Islet precursor cell (in vitro differentiated cells): ENCODE results near the gene SNTG2.

ENCODE experiments used
- DNase-seq: peaks from one replicate; pipeline ENCODE4 v3.0.0-alpha.2; 2018

The SNTG2 gene

GRCh38 chr2:1010415-1010930, 59.8 kb downstream of the SNTG2 start:
- no peak for DNase-seq

- no peak for DNase-seq
Measured at GRCh38 chr2:1011006-1011405, 60.4 kb downstream of the SNTG2 start.

- DNase-seq: no peak
Measured at GRCh38 chr2:1011985-1012384, 61.3 kb downstream of the SNTG2 start.

- no peak for DNase-seq
Measured at GRCh38 chr2:1014802-1015201, 64.2 kb downstream of the SNTG2 start.

GRCh38 chr2:1016500-1016899, 65.9 kb downstream of the SNTG2 start:
- no peak for DNase-seq

GRCh38 chr2:1017827-1018226, 67.2 kb downstream of the SNTG2 start:
- DNase-seq: no peak

GRCh38 chr2:1020206-1020605, 69.6 kb downstream of the SNTG2 start:
- no peak for DNase-seq

- no peak for DNase-seq
Measured at GRCh38 chr2:1022178-1022577, 71.5 kb downstream of the SNTG2 start.

GRCh38 chr2:1024981-1025380, 74.3 kb downstream of the SNTG2 start:
- DNase-seq: no peak

- no peak for DNase-seq
Measured at GRCh38 chr2:1026141-1026540, 75.5 kb downstream of the SNTG2 start.

GRCh38 chr2:1028831-1029230, 78.2 kb downstream of the SNTG2 start:
- DNase-seq: no peak

- no peak for DNase-seq
Measured at GRCh38 chr2:1032030-1032429, 81.4 kb downstream of the SNTG2 start.

- DNase-seq: no peak
Measured at GRCh38 chr2:1033069-1033468, 82.4 kb downstream of the SNTG2 start.

GRCh38 chr2:1037066-1037465, 86.4 kb downstream of the SNTG2 start:
- DNase-seq: no peak

GRCh38 chr2:1039549-1039948, 88.9 kb downstream of the SNTG2 start:
- no peak for DNase-seq

- no peak for DNase-seq
Measured at GRCh38 chr2:1041012-1041805, 90.6 kb downstream of the SNTG2 start.

- DNase-seq: no peak
Measured at GRCh38 chr2:1045109-1045508, 94.5 kb downstream of the SNTG2 start.

GRCh38 chr2:1046067-1046466, 95.4 kb downstream of the SNTG2 start:
- DNase-seq: no peak

- no peak for DNase-seq
Measured at GRCh38 chr2:1047485-1047884, 96.8 kb downstream of the SNTG2 start.

GRCh38 chr2:1049691-1050090, 99.0 kb downstream of the SNTG2 start:
- no peak for DNase-seq

GRCh38 chr2:1051075-1051474, 100.4 kb downstream of the SNTG2 start:
- no peak for DNase-seq

GRCh38 chr2:1052771-1053191, 102.1 kb downstream of the SNTG2 start:
- no peak for DNase-seq

GRCh38 chr2:1053786-1054185, 103.1 kb downstream of the SNTG2 start:
- no peak for DNase-seq

- no peak for DNase-seq
Measured at GRCh38 chr2:1054399-1054798, 103.8 kb downstream of the SNTG2 start.

- DNase-seq: peak; percentile 82
Measured at GRCh38 chr2:1055014-1055595, 104.5 kb downstream of the SNTG2 start.
